Central memory CD8-positive, alpha-beta T cell (primary cell): ENCODE results near the gene ADAMTSL3.

Experiments
- ATAC-seq: fragments of 150-1000 bp; cut with Tn5 transposase; replicated peaks from 2 replicates; pipeline ENCODE4 v1.10.0; 2022; ENCODE audit warnings: mild to moderate bottlenecking, moderate FRiP score, moderate number of reproducible peaks; ENCODE audit not compliant: poor library complexity, severe bottlenecking; ENCODE audit errors: extremely low read depth
- DNase-seq, 2 donors: peaks; one replicate each; pipeline ENCODE4 v3.0.0; 2021; ENCODE audit warnings: low spot score in 2 of 2
- H3K27ac Mint-ChIP-seq: one replicate; pipeline ENCODE4 v1.8.0; 2022; ENCODE audit warnings: low read depth, mild to moderate bottlenecking, moderate library complexity, mixed read lengths
- H3K27me3 Mint-ChIP-seq: one replicate; pipeline ENCODE4 v1.8.0; 2022; ENCODE audit warnings: mixed read lengths
- H3K36me3 Mint-ChIP-seq: one replicate; pipeline ENCODE4 v1.8.0; 2022; ENCODE audit warnings: mild to moderate bottlenecking, moderate library complexity, mixed read lengths; ENCODE audit not compliant: insufficient read depth
- H3K4me1 Mint-ChIP-seq: one replicate; pipeline ENCODE4 v1.8.0; 2022; ENCODE audit warnings: mixed read lengths
- H3K4me3 Mint-ChIP-seq: one replicate; pipeline ENCODE4 v1.8.0; 2022; ENCODE audit warnings: mild to moderate bottlenecking, moderate library complexity, mixed read lengths
- H3K9me3 Mint-ChIP-seq: one replicate; pipeline ENCODE4 v1.8.0; 2022; ENCODE audit warnings: mixed read lengths

The ADAMTSL3 gene

GRCh38 chr15:83653639-83654378 lies at the start of gene ADAMTSL3:
ADAMTSL3 (plus strand) TSS chr15:83654123; CDS start chr15:83655762, 1,639 bp downstream.
- no peaks in the 10 kb centered on the region for H3K4me1 Mint-ChIP-seq
- no peak for ATAC-seq
- no peak within 1 kb of the TSS for H3K27ac Mint-ChIP-seq
- H3K9me3 Mint-ChIP-seq, result no peaks in the 10 kb centered on the region
- H3K36me3 Mint-ChIP-seq, result no peaks in the 10 kb centered on the region
- no peak within 1 kb of the TSS for H3K4me3 Mint-ChIP-seq
- H3K27me3 Mint-ChIP-seq, result peaks cover 18% of the 10 kb centered on the region
- DNase-seq, result no peak

DNA sequence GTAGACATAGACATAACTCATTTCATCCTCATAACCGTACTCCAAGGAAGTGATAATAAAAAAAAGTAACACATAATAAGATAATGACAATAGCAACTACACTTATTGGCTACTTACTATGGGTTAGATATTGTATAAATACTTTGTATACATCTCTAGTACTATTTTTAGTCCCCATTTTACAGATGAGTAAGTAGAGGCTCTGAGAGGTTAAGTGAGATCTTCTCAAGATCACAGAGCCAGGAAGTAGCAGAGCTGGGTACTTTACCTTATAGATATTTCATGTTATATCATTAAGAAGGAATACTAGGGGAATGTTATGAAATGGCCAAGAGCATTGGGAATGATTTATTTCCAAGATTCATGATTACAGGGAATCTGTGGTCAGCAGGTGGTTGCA lies 49.4 kb upstream of the ADAMTSL3 start:
- H3K4me3 Mint-ChIP-seq, result no peak overlapping the region
- no peak overlapping the region for H3K27ac Mint-ChIP-seq
- ATAC-seq (no peak), DNase-seq (no peak)
- H3K9me3 Mint-ChIP-seq, result no peaks in the 10 kb centered on the region
- no peaks in the 10 kb centered on the region for H3K36me3 Mint-ChIP-seq
- H3K27me3 Mint-ChIP-seq, result peaks cover 10% of the 10 kb centered on the region
- H3K4me1 Mint-ChIP-seq, result no peaks in the 10 kb centered on the region

GRCh38 chr15:83605111-83605945 lies 48.6 kb upstream of the ADAMTSL3 start:
- no peak overlapping the region for H3K27ac Mint-ChIP-seq
- no peak overlapping the region for H3K4me3 Mint-ChIP-seq
- no peak for ATAC-seq
- H3K36me3 Mint-ChIP-seq, result no peaks in the 10 kb centered on the region
- H3K4me1 Mint-ChIP-seq, result no peaks in the 10 kb centered on the region
- DNase-seq, result no peak
- H3K9me3 Mint-ChIP-seq, result no peaks in the 10 kb centered on the region
- H3K27me3 Mint-ChIP-seq, result peaks cover 10% of the 10 kb centered on the region

GRCh38 chr15:83610132-83610531 lies 43.8 kb upstream of the ADAMTSL3 start:
- no peaks in the 10 kb centered on the region for H3K36me3 Mint-ChIP-seq
- H3K27me3 Mint-ChIP-seq, result peaks cover 28% of the 10 kb centered on the region
- no peaks in the 10 kb centered on the region for H3K4me1 Mint-ChIP-seq
- H3K9me3 Mint-ChIP-seq, result no peaks in the 10 kb centered on the region
- DNase-seq (no peak), ATAC-seq (no peak)
- no peak overlapping the region for H3K27ac Mint-ChIP-seq
- no peak overlapping the region for H3K4me3 Mint-ChIP-seq

- Mint-ChIP-seq H3K4me1 (no peaks in the 10 kb centered on the region), H3K27me3 (peaks cover 28% of the 10 kb centered on the region), H3K9me3 (no peaks in the 10 kb centered on the region), H3K27ac (no peak overlapping the region), H3K36me3 (no peaks in the 10 kb centered on the region), H3K4me3 (no peak overlapping the region)
- no peak for DNase-seq
- ATAC-seq, result no peak
Measured at GRCh38 chr15:83610901-83611685, 42.8 kb upstream of the ADAMTSL3 start.

GRCh38 chr15:83612226-83612625 lies 41.7 kb upstream of the ADAMTSL3 start:
- Mint-ChIP-seq H3K9me3 (no peaks in the 10 kb centered on the region), H3K4me3 (no peak overlapping the region), H3K27me3 (peaks cover 19% of the 10 kb centered on the region), H3K36me3 (no peaks in the 10 kb centered on the region), H3K27ac (no peak overlapping the region), H3K4me1 (no peaks in the 10 kb centered on the region)
- ATAC-seq (no peak), DNase-seq (no peak)

DNA sequence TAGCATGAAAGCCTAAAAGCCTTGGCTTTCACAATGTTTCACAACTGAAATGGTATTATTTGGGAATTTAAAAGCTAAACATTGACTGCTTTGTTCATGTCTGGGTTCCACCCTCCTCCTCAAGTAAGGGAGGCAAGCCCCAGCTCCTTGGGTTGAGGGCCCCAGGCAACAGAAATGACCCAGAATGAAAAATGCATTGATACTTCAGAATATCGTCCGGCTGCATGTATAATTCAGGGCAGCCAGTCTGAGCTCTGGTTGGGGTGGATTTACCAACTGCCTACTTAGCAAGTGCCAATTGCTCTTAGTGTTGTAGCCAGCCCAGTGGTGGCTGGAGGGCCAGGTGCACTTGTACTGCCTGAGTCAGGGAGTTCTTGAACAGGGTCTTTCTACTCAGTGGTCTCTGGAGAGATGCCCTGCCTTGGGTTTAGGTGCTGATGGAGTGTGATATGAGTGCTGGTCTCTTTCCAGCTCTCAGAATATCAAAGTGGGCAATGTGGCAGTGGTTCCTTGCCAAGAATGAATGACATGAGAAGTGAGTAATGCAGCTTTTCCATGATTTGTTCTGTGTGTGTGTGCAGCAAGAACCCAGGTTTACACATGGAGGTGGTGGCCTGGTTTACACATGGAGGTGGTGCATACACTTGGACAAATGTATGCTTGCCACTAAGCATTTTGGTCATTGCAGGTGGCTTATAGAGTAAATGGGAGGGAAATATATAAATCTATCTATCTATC lies 40.9 kb upstream of the ADAMTSL3 start:
- Mint-ChIP-seq H3K36me3 (no peaks in the 10 kb centered on the region), H3K27me3 (peaks cover 19% of the 10 kb centered on the region), H3K9me3 (no peaks in the 10 kb centered on the region), H3K4me3 (no peak overlapping the region), H3K4me1 (no peaks in the 10 kb centered on the region), H3K27ac (no peak overlapping the region)
- ATAC-seq (no peak), DNase-seq (no peak)

- H3K4me3 Mint-ChIP-seq, result no peak overlapping the region
- no peak overlapping the region for H3K27ac Mint-ChIP-seq
- H3K4me1 Mint-ChIP-seq, result no peaks in the 10 kb centered on the region
- DNase-seq (no peak), ATAC-seq (no peak)
- no peaks in the 10 kb centered on the region for H3K36me3 Mint-ChIP-seq
- H3K27me3 Mint-ChIP-seq, result peaks cover 19% of the 10 kb centered on the region
- H3K9me3 Mint-ChIP-seq, result no peaks in the 10 kb centered on the region
Measured at GRCh38 chr15:83613714-83614113, 40.2 kb upstream of the ADAMTSL3 start.

- Mint-ChIP-seq H3K4me3 (no peak overlapping the region), H3K27ac (no peak overlapping the region), H3K27me3 (peaks cover 19% of the 10 kb centered on the region), H3K4me1 (no peaks in the 10 kb centered on the region), H3K9me3 (no peaks in the 10 kb centered on the region), H3K36me3 (no peaks in the 10 kb centered on the region)
- DNase-seq, result no peak
- no peak for ATAC-seq
Measured at GRCh38 chr15:83616840-83617239, 37.1 kb upstream of the ADAMTSL3 start.

DNA sequence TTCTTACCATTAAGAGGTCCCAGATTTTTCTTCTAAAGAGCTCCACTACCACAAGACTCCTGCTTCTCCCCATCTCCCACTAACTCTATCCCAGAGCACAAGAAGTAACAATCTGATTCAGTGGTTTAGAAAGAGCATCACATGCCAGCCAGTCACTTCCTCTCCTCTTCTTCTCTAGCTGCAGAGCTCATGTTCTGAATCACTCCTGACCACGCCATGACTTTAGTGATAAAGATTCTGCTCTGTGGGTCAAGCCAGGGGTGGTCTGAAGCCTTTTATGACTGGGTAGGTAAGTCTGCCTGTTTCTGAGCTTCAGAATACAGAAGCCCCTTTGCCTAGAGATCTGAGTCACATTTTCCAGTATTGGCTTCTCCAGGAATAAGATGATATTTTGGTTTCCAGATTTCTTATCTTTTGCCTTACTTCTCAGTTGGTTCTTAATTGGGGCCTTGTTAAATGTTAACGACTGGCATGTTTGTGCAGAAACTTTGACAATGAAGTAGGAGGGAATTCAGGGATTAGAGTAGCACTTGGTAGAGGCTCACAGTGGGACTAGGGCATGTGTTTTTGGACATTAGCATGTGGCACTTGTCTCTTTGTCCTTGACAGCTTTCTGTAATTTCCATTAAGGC lies 27.6 kb upstream of the ADAMTSL3 start:
- peaks cover 11% of the 10 kb centered on the region for H3K9me3 Mint-ChIP-seq
- no peak overlapping the region for H3K27ac Mint-ChIP-seq
- ATAC-seq (no peak), DNase-seq (no peak)
- no peaks in the 10 kb centered on the region for H3K36me3 Mint-ChIP-seq
- peaks cover 11% of the 10 kb centered on the region for H3K27me3 Mint-ChIP-seq
- no peak overlapping the region for H3K4me3 Mint-ChIP-seq
- no peaks in the 10 kb centered on the region for H3K4me1 Mint-ChIP-seq

GRCh38 chr15:83631534-83631933 lies 22.4 kb upstream of the ADAMTSL3 start:
- ATAC-seq (no peak), DNase-seq (no peak)
- H3K27ac Mint-ChIP-seq, result no peak overlapping the region
- H3K27me3 Mint-ChIP-seq, result peaks cover 1% of the 10 kb centered on the region
- H3K4me1 Mint-ChIP-seq, result no peaks in the 10 kb centered on the region
- no peaks in the 10 kb centered on the region for H3K36me3 Mint-ChIP-seq
- no peak overlapping the region for H3K4me3 Mint-ChIP-seq
- H3K9me3 Mint-ChIP-seq, result no peaks in the 10 kb centered on the region

GRCh38 chr15:83643201-83643600 lies 10.7 kb upstream of the ADAMTSL3 start:
- no peak for ATAC-seq
- no peaks in the 10 kb centered on the region for H3K36me3 Mint-ChIP-seq

More at GRCh38 chr15:83643201-83643600, 10.7 kb upstream of the ADAMTSL3 start:
- Mint-ChIP-seq H3K4me3 (no peak overlapping the region), H3K4me1 (no peaks in the 10 kb centered on the region), H3K9me3 (peaks cover 36% of the 10 kb centered on the region), H3K27ac (no peak overlapping the region), H3K27me3 (peaks cover 15% of the 10 kb centered on the region)
- no peak for DNase-seq
